A549 (cell line): ENCODE data around the gene CEACAM4. TPM values are rescaled to one million over a fixed set of nuclear protein-coding genes. Genes with fewer than 3 reads are reported as not detected.

ENCODE experiments used
- ATAC-seq, 2 experiments: fragments of 200-7000 bp in 1 of 2; fragments of >200 bp in 1 of 2; cut with Nextera tagmentation in 1 of 2; cut with Tn5 transposase in 1 of 2; 3 replicates each; pipeline versions ENCODE4 v1.8.0 to v1.9.1; 2018 to 2020; ENCODE audit warnings: mild to moderate bottlenecking in 1 of 2, moderate library complexity in 1 of 2
- CTCF ChIA-PET: fragments of 300-600 bp; sonication (Branson Sonifier 250); formaldehyde crosslinking; extraction: SDS; loops from one replicate; lab custom pipeline; 2021; ENCODE audit warnings: antibody characterized with exemption, inconsistent platforms; lab: Yijun Ruan, JAX
- POLR2A ChIA-PET: fragments of 350-600 bp; formaldehyde crosslinking; extraction: SDS; loops from one replicate; lab custom pipeline; 2021; ENCODE audit warnings: antibody characterized with exemption, inconsistent platforms; lab: Yijun Ruan, JAX
- DNase-seq, 2 experiments: peaks; one replicate each; pipeline versions ENCODE4 v3.0.0 to v3.0.0-alpha.2; 2011 to 2016; ENCODE audit warnings: low read depth in 1 of 2, low spot score in 1 of 2
- FAIRE-seq: peaks from 2 replicates; lab custom pipeline; 2011; peaks lifted over from hg19 to GRCh38; lab: Jason Lieb, UNC
- H3K27ac ChIP-seq, 2 experiments: fragments of >200 bp; sonication (Bioruptor Twin); formaldehyde crosslinking; 3 replicates each; pipeline ENCODE4 v1.5.1; 2016 to 2017
- H3K4me1 ChIP-seq: fragments of >200 bp; sonication (Bioruptor Twin); formaldehyde crosslinking; 3 replicates; pipeline ENCODE4 v1.6.1; 2016
- H3K4me2 ChIP-seq: fragments of >200 bp; sonication (Bioruptor Twin); formaldehyde crosslinking; 3 replicates; pipeline ENCODE4 v1.6.1; 2016
- H3K4me3 ChIP-seq: fragments of >200 bp; sonication (Bioruptor Twin); formaldehyde crosslinking; 3 replicates; pipeline ENCODE4 v1.5.1; 2016
- H3K9me3 ChIP-seq: fragments of >200 bp; sonication (Bioruptor Twin); formaldehyde crosslinking; 3 replicates; pipeline ENCODE4 v1.6.1; 2016
- ATOH8 ChIP-seq: fragments of 250-450 bp; sonication (Bioruptor Pico); IDR thresholded peaks from 2 replicates; pipeline ENCODE4 v1.5.0; 2020; ENCODE audit warnings: low read depth, mild to moderate bottlenecking, moderate library complexity
- CTCF ChIP-seq: fragments of >200 bp; sonication (Bioruptor Twin); formaldehyde crosslinking; IDR thresholded peaks from 3 replicates; pipeline ENCODE4 v1.5.1; 2016
- E2F6 ChIP-seq: IDR thresholded peaks from 2 replicates; pipeline ENCODE4 v1.6.1; 2012; ENCODE audit warnings: low read depth, borderline replicate concordance
- EHF ChIP-seq: fragments of 250-450 bp; sonication (Bioruptor Pico); IDR thresholded peaks from 2 replicates; pipeline ENCODE4 v1.5.0; 2020; ENCODE audit warnings: mild to moderate bottlenecking
- ESRRA ChIP-seq: fragments of 150-350 bp; IDR thresholded peaks from 2 replicates; pipeline ENCODE4 v1.6.1; 2014; ENCODE audit warnings: mild to moderate bottlenecking, low read length, borderline replicate concordance
- HOXB13 ChIP-seq: fragments of 250-450 bp; sonication (Bioruptor Pico); IDR thresholded peaks from 2 replicates; pipeline ENCODE4 v1.5.0; 2020; ENCODE audit warnings: low read depth, mild to moderate bottlenecking, moderate library complexity
- KDM1A ChIP-seq: fragments of 200-600 bp; sonication (generic); IDR thresholded peaks from 2 replicates; pipeline ENCODE4 v1.6.1; 2016; ENCODE audit warnings: low read depth, mild to moderate bottlenecking
- MAX ChIP-seq: IDR thresholded peaks from 2 replicates; pipeline ENCODE4 v1.6.1; 2012
- PBX3 ChIP-seq: IDR thresholded peaks from 2 replicates; pipeline ENCODE4 v1.6.1; 2012
- POLR2AphosphoS2 ChIP-seq: conservative IDR thresholded peaks from 2 replicates; pipeline ENCODE4 v1.6.1; 2012; ENCODE audit warnings: low read length, improper control_type of control experiment, inconsistent platforms
- RAD21 ChIP-seq, 2 experiments: fragments of >200 bp in 1 of 2; sonication (Bioruptor Twin) in 1 of 2; formaldehyde crosslinking in 1 of 2; IDR thresholded peaks in 1 of 2; conservative IDR thresholded peaks in 1 of 2; 2 replicates in 1 of 2; 3 replicates in 1 of 2; pipeline ENCODE4 v1.6.1; 2012 to 2018; ENCODE audit warnings: inconsistent platforms in 1 of 2
- RARB ChIP-seq: fragments of 250-450 bp; sonication (Bioruptor Pico); IDR thresholded peaks from 2 replicates; pipeline ENCODE4 v1.8.0; 2021; ENCODE audit warnings: mild to moderate bottlenecking, moderate library complexity
- SMC3 ChIP-seq: fragments of >200 bp; sonication (Bioruptor Twin); formaldehyde crosslinking; IDR thresholded peaks from 3 replicates; pipeline ENCODE4 v1.6.1; 2018; ENCODE audit warnings: inconsistent platforms
- ZFP36 ChIP-seq: fragments of 450-650 bp; IDR thresholded peaks from 2 replicates; pipeline ENCODE4 v1.6.1; 2014; ENCODE audit warnings: borderline replicate concordance; ENCODE audit not compliant: partially characterized antibody
- ZSCAN20 ChIP-seq: fragments of 250-450 bp; sonication (Bioruptor Pico); IDR thresholded peaks from 2 replicates; pipeline ENCODE4 v1.8.0; 2022; ENCODE audit warnings: mild to moderate bottlenecking, moderate library complexity
- WGBS: methylation state at CpG from one replicate; pipeline ENCODE4 v1.1.6; 2017; ENCODE audit errors: missing lambda C conversion rate; 5-methylcytosine and 5-hydroxymethylcytosine counted together
- polyA plus RNA-seq, 4 experiments: library from polyadenylated mRNA; depleted of rRNA in 3 of 4; stranded (reverse); fragments of >200 nt; fragmentation: RNase III in 1 of 4; extraction: RNeasy Plus Mini Kit Qiagen cat#74134 plus additional on column Dnase treatment in 1 of 4; gene quantifications; 2 replicates in 3 of 4; 3 replicates in 1 of 4; pipeline ENCODE4 v1.2.3, GENCODE V29; 2011 to 2017

The CEACAM4 gene
- polyA plus RNA-seq, 2 of the 4 experiments (the other 2 are of a cell fraction): not detected

- peak; percentile 16 to 31; a peak in 3 of 6 replicates for ATAC-seq
- Histone ChIP-seq H3K4me2 (no peak overlapping the region), H3K4me1 (no peaks in the 10 kb centered on the region), H3K4me3 (no peak overlapping the region), H3K27ac (no peak overlapping the region)
- 36% methylated on average over 19 of the region's 19 CpGs for WGBS
- CTCF ChIA-PET: interaction anchor here (0.5 to 46.4 kb wide), 5 partner anchors 5 to 197 kb away, joined by 3 to 1358 read pairs (median 1153); partner anchors contain the start of gene CEACAM21
- peak; percentile 86 for FAIRE-seq
- TF ChIP-seq ATOH8: no peak
- TF ChIP-seq E2F6: no peak
- no peak for TF ChIP-seq HOXB13 (CRISPR knock-in tag)
- TF ChIP-seq KDM1A: no peak
- TF ChIP-seq RAD21 (conservative IDR thresholded peaks at IDR 0.05 in 1 of 2, IDR thresholded peaks at IDR 0.05 in 1 of 2): no peak
- TF ChIP-seq PBX3: no peak
- no peak for TF ChIP-seq ZFP36
- TF ChIP-seq POLR2AphosphoS2: no peak
- no peak for TF ChIP-seq ZSCAN20 (CRISPR knock-in tag)
- TF ChIP-seq, all 56 proteins: peak for 0
- POLR2A ChIA-PET: no interaction called here
- DNase-seq: no peak
- peaks cover 21% of the 10 kb centered on the region for H3K9me3 ChIP-seq
Observed at GRCh38 chr19:41577144-41577830, 49.6 kb downstream of the CEACAM4 start.

GRCh38 chr19:41575998-41576397 lies 50.9 kb downstream of the CEACAM4 start, which contains the start of gene CEACAM21:
Gene CEACAM21 (plus strand): TSS chr19:41576166. CDS start chr19:41576275, 109 bp downstream.
- FAIRE-seq (no peak), DNase-seq (no peak), ATAC-seq (peak in 1 of 2 experiments; percentile 39; a peak in 3 of 6 replicates)
- H3K9me3 ChIP-seq: peaks cover 8% of the 10 kb centered on the region
- H3K4me1 ChIP-seq: no peaks in the 10 kb centered on the region
- H3K4me3 ChIP-seq: no peak within 1 kb of the TSS
- ChIA-PET POLR2A (no interaction called here), CTCF (interaction anchor here (0.9 to 46.4 kb wide), 6 partner anchors 3 to 267 kb away, joined by 3 to 1358 read pairs (median 578); partner anchors contain the start of gene CEACAM21)
- H3K4me2 ChIP-seq: no peak within 1 kb of the TSS
- no peak within 1 kb of the TSS for H3K27ac ChIP-seq
- TF ChIP-seq RARB (CRISPR knock-in tag): no peak
- TF ChIP-seq MAX: no peak
- WGBS: 0% methylated on average over 4 of the region's 4 CpGs

GRCh38 chr19:41570639-41571112 lies 56.2 kb downstream of the CEACAM4 start:
- WGBS: under 1% methylated on average over 7 of the region's 7 CpGs
- no peak overlapping the region for H3K27ac ChIP-seq
- peak; percentile 90 to 99 for ATAC-seq
- peak; percentile 100 for FAIRE-seq
- peaks cover 6% of the 10 kb centered on the region; the same call in 1 of the 3 replicates for H3K9me3 ChIP-seq
- H3K4me3 ChIP-seq: no peak overlapping the region
- peak; percentile 85 to 90 for DNase-seq
- POLR2A ChIA-PET: interaction anchor here (0.6 to 1.1 kb wide), 3 partner anchors 122 to 183 kb away, joined by 3 to 5 read pairs (median 4); partner anchors contain the start of gene DMAC2
- TF ChIP-seq EHF (CRISPR knock-in tag) (no peak), SMC3 (peak; percentile 80), CTCF (peak; percentile 99), RAD21 (conservative IDR thresholded peaks at IDR 0.05 in 1 of 2, IDR thresholded peaks at IDR 0.05 in 1 of 2) (peak; percentile 96 to 99), ATOH8 (no peak), ZFP36 (peak; percentile 12), HOXB13 (CRISPR knock-in tag) (no peak), ESRRA (0 out of 2 replicates have a peak, but pooled peaks have one; percentile 21)
- CTCF ChIA-PET: interaction anchor here (0.5 to 46.4 kb wide), 85 partner anchors 2 to 1643 kb away, joined by 3 to 1358 read pairs (median 4); partner anchors contain the start of genes B9D2, CCDC97, CEACAM21 and DMAC2
- no peaks in the 10 kb centered on the region; the same call in 2 of the 3 replicates for H3K4me1 ChIP-seq
- H3K4me2 ChIP-seq: 0 out of 3 replicates have a peak overlapping the region, but pooled peaks have one; percentile 1
